HG03575 (cell line): ENCODE measurements around the gene CHST13.

Experiments
- ATAC-seq: cut with Tn5 transposase; IDR thresholded peaks from one replicate; pipeline ENCODE4 v1.9.1; 2021; ENCODE audit not compliant: unreplicated experiment, insufficient number of reproducible peaks, low FRiP score; ENCODE audit errors: extremely low read depth

CHST13 gene

GRCh38 chr3:126523745-126524428 lies at the start of gene CHST13:
TSS of gene CHST13 (plus strand) at chr3:126524155. CDS start at chr3:126524333, 178 bp downstream.
- no peak for ATAC-seq

GRCh38 chr3:126474498-126475412 lies 49.2 kb upstream of the CHST13 start:
- no peak for ATAC-seq

GRCh38 chr3:126475413-126476114 lies 48.4 kb upstream of the CHST13 start, which contains the start of gene ZXDC:
TSS of gene ZXDC (minus strand) at chr3:126475891. CDS start at chr3:126475865, 26 bp downstream.
- no peak for ATAC-seq

- no peak for ATAC-seq
Observed at GRCh38 chr3:126476166-126477060, 47.5 kb upstream of the CHST13 start.

GRCh38 chr3:126477061-126477380 lies 46.9 kb upstream of the CHST13 start:
- ATAC-seq, result no peak

- ATAC-seq, result no peak
Observed at GRCh38 chr3:126478581-126479310, 45.2 kb upstream of the CHST13 start.

GRCh38 chr3:126479642-126480041 lies 44.3 kb upstream of the CHST13 start:
- no peak for ATAC-seq

GRCh38 chr3:126480206-126480605 lies 43.7 kb upstream of the CHST13 start:
- ATAC-seq, result no peak

- no peak for ATAC-seq
Observed at GRCh38 chr3:126480861-126481260, 43.1 kb upstream of the CHST13 start.

- no peak for ATAC-seq
Observed at GRCh38 chr3:126481808-126482502, 42.0 kb upstream of the CHST13 start.

GRCh38 chr3:126482503-126483255 lies 41.3 kb upstream of the CHST13 start:
- no peak for ATAC-seq

GRCh38 chr3:126483321-126483761 lies 40.6 kb upstream of the CHST13 start:
- ATAC-seq, result no peak

GRCh38 chr3:126484148-126484547 lies 39.8 kb upstream of the CHST13 start:
- no peak for ATAC-seq

GRCh38 chr3:126484662-126485061 lies 39.3 kb upstream of the CHST13 start:
- no peak for ATAC-seq

- ATAC-seq, result no peak
Observed at GRCh38 chr3:126485176-126485897, 38.6 kb upstream of the CHST13 start.

- no peak for ATAC-seq
Observed at GRCh38 chr3:126485956-126486355, 38.0 kb upstream of the CHST13 start.
